ENCODE data around the gene AKAP12.
"Not testable (repeated sequence)": the region's sequence is repeated elsewhere in the genome, so short reads cannot be mapped to it uniquely, and the experiment has no call there.

The AKAP12 gene

GRCh38 chr6:151377095-151377494 lies 137.3 kb downstream of the AKAP12 start:
- DNase-seq (ENCODE audit: low read depth in 1 of 2, low spot score in 1 of 2) = no peak

- no peak for DNase-seq (ENCODE audit: low read depth in 1 of 2, low spot score in 1 of 2)
Measured at GRCh38 chr6:151379933-151380847, 140.4 kb downstream of the AKAP12 start.

GRCh38 chr6:151380848-151381205 lies 141.1 kb downstream of the AKAP12 start:
- no peak for DNase-seq (ENCODE audit: low read depth in 1 of 2, low spot score in 1 of 2)

- no peak for DNase-seq (ENCODE audit: low read depth in 1 of 2, low spot score in 1 of 2)
Measured at GRCh38 chr6:151381722-151382121, 142.0 kb downstream of the AKAP12 start.

GRCh38 chr6:151382631-151383030 lies 142.9 kb downstream of the AKAP12 start:
- not testable (repeated sequence) for DNase-seq (ENCODE audit: low read depth in 1 of 2, low spot score in 1 of 2)

GRCh38 chr6:151384151-151384550 lies 144.4 kb downstream of the AKAP12 start:
- DNase-seq (ENCODE audit: low read depth in 1 of 2, low spot score in 1 of 2) = no peak

GRCh38 chr6:151385177-151385576 lies 145.4 kb downstream of the AKAP12 start:
- DNase-seq (ENCODE audit: low read depth in 1 of 2, low spot score in 1 of 2) = no peak

GRCh38 chr6:151387175-151387970 lies 147.6 kb downstream of the AKAP12 start:
- no peak for DNase-seq (ENCODE audit: low read depth in 1 of 2, low spot score in 1 of 2)

GRCh38 chr6:151388236-151388635 lies 148.5 kb downstream of the AKAP12 start:
- no peak for DNase-seq (ENCODE audit: low read depth in 1 of 2, low spot score in 1 of 2)

GRCh38 chr6:151388997-151389617 lies 149.3 kb downstream of the AKAP12 start:
- DNase-seq (ENCODE audit: low read depth in 1 of 2, low spot score in 1 of 2) = no peak

- peak in 1 of 2 donors; percentile 36 for DNase-seq (ENCODE audit: low read depth in 1 of 2, low spot score in 1 of 2)
Measured at GRCh38 chr6:151389618-151390275, 150.0 kb downstream of the AKAP12 start.

GRCh38 chr6:151390276-151390850 lies 150.6 kb downstream of the AKAP12 start:
- peak; percentile 95 for DNase-seq (ENCODE audit: low read depth in 1 of 2, low spot score in 1 of 2)

GRCh38 chr6:151390851-151391470 lies 151.2 kb downstream of the AKAP12 start:
- peak; percentile 68 to 75 for DNase-seq (ENCODE audit: low read depth in 1 of 2, low spot score in 1 of 2)

GRCh38 chr6:151391471-151392413 lies 152.0 kb downstream of the AKAP12 start, which contains the start of gene ZBTB2:
Gene ZBTB2 (minus strand): TSS chr6:151391559. CDS start chr6:151373637, 17,922 bp downstream.
- DNase-seq (ENCODE audit: low read depth in 1 of 2, low spot score in 1 of 2) = peak; percentile 35 to 53

GRCh38 chr6:151392427-151392826 lies 152.7 kb downstream of the AKAP12 start:
- DNase-seq (ENCODE audit: low read depth in 1 of 2, low spot score in 1 of 2) = no peak

GRCh38 chr6:151393410-151393809 lies 153.6 kb downstream of the AKAP12 start:
- no peak for DNase-seq (ENCODE audit: low read depth in 1 of 2, low spot score in 1 of 2)

GRCh38 chr6:151399679-151400078 lies 159.9 kb downstream of the AKAP12 start:
- DNase-seq (ENCODE audit: low read depth in 1 of 2, low spot score in 1 of 2) = no peak

- DNase-seq (ENCODE audit: low read depth in 1 of 2, low spot score in 1 of 2) = no peak
Measured at GRCh38 chr6:151400473-151400872, 160.7 kb downstream of the AKAP12 start.

GRCh38 chr6:151402228-151402627 lies 162.5 kb downstream of the AKAP12 start:
- no peak for DNase-seq (ENCODE audit: low read depth in 1 of 2, low spot score in 1 of 2)

Measured in activated CD4-positive, alpha-beta T cell treated with anti-CD3 and anti-CD28 coated beads, Interleukin-2, amount 50 U/mL, for 24 hours (primary cell).